ENCODE data around the gene ATP2B1. TPM values are rescaled to one million over a fixed set of nuclear protein-coding genes. Genes with fewer than 3 reads are reported as not detected.

Gene ATP2B1
- total RNA-seq, 1 donor, result 56.8 TPM

- H3K4me3 ChIP-seq (ENCODE audit: low read depth, low read length), result no peak overlapping the region
- no peak for TF ChIP-seq CTCF (IDR thresholded peaks at IDR 0.05; ENCODE audit: insufficient read depth, low read length)
- DNase-seq (ENCODE audit: low read depth), result no peak
Measured at GRCh38 chr12:89593233-89593632, 115.4 kb downstream of the ATP2B1 start.

DNA sequence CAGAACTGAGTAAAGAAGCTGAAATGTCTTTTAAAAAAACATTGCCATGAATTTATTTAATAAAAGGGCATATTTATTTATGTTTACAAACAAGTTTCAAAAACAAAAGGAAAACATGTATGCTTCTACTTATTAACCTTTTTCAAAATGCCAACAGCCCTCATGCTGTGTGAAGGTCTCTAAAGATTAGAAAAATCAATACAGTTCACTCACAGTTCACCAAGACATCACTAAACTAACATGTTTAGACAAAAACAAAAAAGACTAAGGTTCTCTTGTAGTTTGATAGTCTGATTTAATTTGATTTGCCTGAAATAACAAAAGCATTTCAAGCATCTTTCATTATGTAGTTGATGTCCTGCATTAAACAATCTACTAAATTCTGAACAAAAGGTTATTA is 118.9 kb downstream of the ATP2B1 start:
- no peak for TF ChIP-seq CTCF (IDR thresholded peaks at IDR 0.05; ENCODE audit: insufficient read depth, low read length)
- no peak for DNase-seq (ENCODE audit: low read depth)
- no peak overlapping the region for H3K4me3 ChIP-seq (ENCODE audit: low read depth, low read length)

DNA sequence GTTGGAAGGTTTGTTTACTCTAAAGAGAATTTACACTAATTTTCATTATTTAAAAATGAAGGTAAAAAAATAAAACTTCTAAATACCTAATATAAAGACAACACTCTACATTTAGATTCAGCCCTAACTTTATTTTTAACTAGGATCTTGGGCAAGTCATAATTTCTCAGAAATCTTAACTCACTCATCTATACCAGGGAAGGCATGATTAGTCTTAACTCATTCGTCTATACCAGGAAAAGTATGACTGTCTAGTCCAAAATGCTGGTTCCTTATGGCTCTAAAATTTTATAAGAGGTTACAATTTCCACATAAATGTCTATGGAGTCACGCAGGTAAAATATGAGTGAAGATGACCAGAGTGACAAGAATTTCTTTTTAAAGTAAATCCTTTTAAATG is 130.1 kb downstream of the ATP2B1 start:
- TF ChIP-seq CTCF (IDR thresholded peaks at IDR 0.05; ENCODE audit: insufficient read depth, low read length), result no peak
- H3K4me3 ChIP-seq (ENCODE audit: low read depth, low read length), result no peak overlapping the region
- DNase-seq (ENCODE audit: low read depth), result no peak

DNA sequence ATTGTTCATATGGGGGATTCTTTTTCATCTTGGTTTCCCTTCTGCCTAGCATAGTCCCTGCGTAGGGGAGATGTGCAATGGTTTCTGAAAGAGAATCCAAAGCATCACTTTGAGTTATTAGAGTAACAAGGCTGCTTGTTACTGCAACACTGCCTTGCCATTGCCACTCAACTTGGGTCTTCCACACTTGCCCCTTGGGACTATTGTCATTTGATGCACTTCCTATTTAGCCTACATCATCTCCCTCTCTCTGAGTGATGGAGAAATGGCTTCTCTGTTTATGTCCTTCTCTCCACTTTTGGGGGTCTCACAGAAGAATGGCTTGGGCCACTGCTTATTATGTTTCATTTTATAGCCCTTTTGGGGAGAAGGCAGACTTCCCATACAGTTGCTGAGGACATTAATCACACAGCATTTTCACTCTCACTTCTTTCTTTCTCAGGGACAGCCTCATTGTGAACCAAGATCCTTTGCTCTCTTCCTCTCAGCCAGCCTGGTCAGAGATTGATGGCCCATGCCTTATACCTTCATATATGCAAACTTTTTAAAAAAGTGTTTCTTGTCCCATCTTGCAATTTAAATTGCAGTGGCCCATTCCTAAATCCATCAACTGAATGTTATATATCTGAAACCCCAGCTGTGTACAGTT is 131.9 kb downstream of the ATP2B1 start:
- DNase-seq (ENCODE audit: low read depth), result no peak
- H3K4me3 ChIP-seq (ENCODE audit: low read depth, low read length), result no peak overlapping the region
- no peak for TF ChIP-seq CTCF (IDR thresholded peaks at IDR 0.05; ENCODE audit: insufficient read depth, low read length)

- DNase-seq (ENCODE audit: low read depth), result no peak
- TF ChIP-seq CTCF (IDR thresholded peaks at IDR 0.05; ENCODE audit: insufficient read depth, low read length), result no peak
Measured at GRCh38 chr12:89575374-89575773, 133.3 kb downstream of the ATP2B1 start.

GRCh38 chr12:89574736-89575208 is 133.9 kb downstream of the ATP2B1 start:
- DNase-seq (ENCODE audit: low read depth), result peak; percentile 57
- TF ChIP-seq CTCF (IDR thresholded peaks at IDR 0.05; ENCODE audit: insufficient read depth, low read length), result no peak
- no peak overlapping the region for H3K4me3 ChIP-seq (ENCODE audit: low read depth, low read length)

More at GRCh38 chr12:89575374-89575773, 133.3 kb downstream of the ATP2B1 start:
- H3K4me3 ChIP-seq (ENCODE audit: low read depth, low read length), result no peak overlapping the region
